NCI-H2107 (cell line): Measurements from ENCODE around the gene TRPC1.
"Not testable (repeated sequence)": the region's sequence is repeated elsewhere in the genome, so short reads cannot be mapped to it uniquely, and the experiment has no call there.

Source experiments
- DNase-seq: peaks from one replicate; lab custom pipeline; 2025; lab: John Stamatoyannopoulos, UW

The TRPC1 gene

GRCh38 chr3:142723968-142724681, at the start of gene TRPC1:
TSS of gene TRPC1 (plus strand) at chr3:142724034. CDS start at chr3:142724560, 526 bp downstream.
- DNase-seq: peak; percentile 86

DNA sequence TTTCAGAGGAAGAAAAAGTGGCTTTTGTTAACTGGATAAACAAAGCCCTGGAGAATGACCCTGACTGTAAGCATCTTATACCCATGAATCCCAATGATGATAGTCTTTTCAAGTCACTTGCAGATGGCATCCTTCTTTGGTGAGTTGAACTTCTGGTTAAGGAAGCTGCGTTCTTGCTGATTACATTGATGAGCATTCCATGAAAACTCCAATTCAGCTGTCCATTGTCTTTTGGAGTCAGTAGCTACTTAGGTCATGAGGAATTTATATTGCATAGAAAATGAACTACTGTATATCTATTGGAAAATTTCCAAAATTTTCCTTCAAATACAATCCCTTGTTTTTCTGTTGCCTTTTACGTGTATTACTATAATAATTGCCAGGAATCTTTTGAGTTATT, 47.7 kb upstream of the TRPC1 start:
- no peak for DNase-seq

- DNase-seq: no peak
These were observed 43.1 kb upstream of the TRPC1 start for GRCh38 chr3:142680710-142681109.

- DNase-seq: no peak
These were observed 33.2 kb upstream of the TRPC1 start for GRCh38 chr3:142690613-142691012.

- DNase-seq: no peak
These were observed 32.3 kb upstream of the TRPC1 start for GRCh38 chr3:142691527-142691926.

- no peak for DNase-seq
These were observed 30.5 kb upstream of the TRPC1 start for GRCh38 chr3:142693136-142693853.

DNA sequence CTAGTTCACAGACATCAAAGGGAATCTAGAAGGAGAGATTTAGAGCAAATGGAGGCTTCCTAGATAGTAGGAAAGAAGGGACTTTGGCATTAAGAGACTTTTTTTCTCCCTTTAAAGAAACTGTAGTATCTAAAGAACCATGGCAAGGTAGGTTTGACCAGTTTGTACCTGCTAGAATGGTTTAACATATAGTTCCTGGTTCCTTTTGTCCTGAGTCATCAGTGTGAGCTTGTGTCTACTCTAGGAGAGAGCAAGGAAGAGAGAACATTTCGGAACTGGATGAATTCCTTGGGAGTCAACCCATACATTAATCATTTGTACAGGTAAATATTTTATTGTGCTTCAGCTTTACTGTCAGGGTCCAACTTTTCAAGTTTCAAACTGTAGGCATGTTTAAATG, 29.6 kb upstream of the TRPC1 start:
- DNase-seq: no peak

GRCh38 chr3:142705198-142705597, 18.6 kb upstream of the TRPC1 start:
- no peak for DNase-seq

- DNase-seq: no peak
These were observed 17.3 kb upstream of the TRPC1 start for GRCh38 chr3:142706321-142707127.

DNA sequence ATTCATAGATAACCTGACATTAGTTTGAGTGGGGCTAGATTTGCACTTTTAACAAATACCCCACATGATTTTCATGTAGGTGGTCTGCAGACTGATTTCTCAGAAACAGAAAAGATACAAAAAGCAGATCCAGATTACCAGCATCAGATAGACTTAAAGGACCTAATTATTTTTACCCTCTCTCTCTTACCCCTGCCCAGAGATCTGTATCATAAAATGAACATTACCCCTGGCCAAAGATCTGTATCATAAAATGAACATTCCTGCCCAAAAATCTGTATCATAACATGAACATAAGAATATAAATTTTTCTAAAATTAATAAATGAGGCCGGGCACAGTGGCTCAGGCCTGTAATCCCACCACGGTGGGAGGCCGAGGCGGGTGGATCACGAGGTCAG, 14.6 kb upstream of the TRPC1 start:
- DNase-seq: no peak

GRCh38 chr3:142714882-142715281, 9.0 kb upstream of the TRPC1 start:
- not testable (repeated sequence) for DNase-seq

DNA sequence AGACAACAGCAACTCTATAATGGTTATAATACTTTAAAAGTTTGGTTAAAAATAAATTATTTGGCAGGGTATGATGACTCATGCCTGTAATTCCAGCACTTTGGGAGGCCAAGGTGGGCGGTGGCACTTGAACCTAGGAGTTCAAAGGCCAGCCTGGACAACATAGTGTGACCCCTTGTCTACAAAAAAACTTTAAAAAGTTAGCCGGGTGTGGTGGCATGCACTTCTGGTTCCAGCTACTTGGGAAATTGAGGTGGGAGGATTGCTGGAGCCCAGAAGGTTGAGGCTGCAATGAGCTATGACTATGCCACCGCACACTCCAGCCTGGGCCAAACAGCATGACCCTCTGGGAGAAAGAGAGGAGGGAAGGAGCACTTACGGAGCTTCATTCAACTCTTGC, 7.7 kb upstream of the TRPC1 start:
- no peak for DNase-seq

- no peak for DNase-seq
These were observed 218 bp upstream of the TRPC1 start for GRCh38 chr3:142723665-142723967.

DNA sequence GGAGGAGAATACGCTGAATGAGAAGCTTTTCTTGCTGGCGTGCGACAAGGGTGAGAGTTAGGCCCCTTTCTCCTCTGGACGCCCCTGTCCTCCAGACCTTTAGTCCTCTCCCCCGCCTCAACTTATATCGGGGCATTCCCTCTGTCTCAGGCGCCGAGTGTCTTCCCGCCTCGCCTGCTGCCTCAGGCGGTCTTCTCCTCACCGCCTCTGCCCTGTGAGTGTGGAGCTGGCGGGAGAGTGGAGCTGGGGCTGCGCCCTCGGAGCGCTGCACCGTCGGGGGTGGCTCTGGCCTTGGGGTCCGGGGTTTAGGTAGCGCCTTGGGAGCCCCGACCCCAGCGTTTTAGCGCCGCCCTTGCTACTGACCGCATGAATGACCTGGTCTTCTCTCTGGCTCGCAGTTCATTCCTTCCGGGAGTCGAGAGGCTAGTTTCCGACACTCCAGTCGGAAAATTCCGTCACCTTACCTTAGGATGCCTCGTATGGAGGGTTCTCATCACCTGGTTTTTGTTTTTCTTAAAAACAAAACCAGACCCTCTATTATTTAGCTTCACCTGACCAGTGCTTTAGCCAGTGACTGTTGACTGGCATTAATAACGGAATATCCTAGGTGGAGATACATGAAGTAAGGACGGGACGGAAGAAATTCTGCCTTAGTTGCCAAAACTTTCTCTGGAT, 985 bp downstream of the TRPC1 start:
- peak; percentile 13 for DNase-seq

- DNase-seq: no peak
These were observed 1.5 kb downstream of the TRPC1 start for GRCh38 chr3:142725357-142725739.

DNA sequence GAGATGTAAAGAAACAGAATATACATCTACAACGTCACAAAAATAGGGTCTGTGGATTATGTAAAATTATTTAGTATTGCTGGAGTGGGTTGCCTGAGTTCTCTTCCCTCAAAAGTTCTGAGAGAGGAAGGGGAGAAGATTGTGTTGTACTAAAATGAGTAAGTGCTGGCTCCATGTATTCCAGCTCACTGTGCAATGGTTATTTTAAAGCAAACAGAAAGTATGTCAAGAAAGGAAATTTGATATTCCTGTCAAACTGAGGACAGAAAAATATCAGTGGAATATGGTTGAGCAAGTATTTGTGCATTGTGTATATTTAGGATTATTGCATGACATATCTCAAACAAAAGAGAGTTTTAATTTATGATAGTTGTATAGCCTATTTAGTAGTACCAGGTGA, 2.2 kb downstream of the TRPC1 start:
- DNase-seq: no peak

GRCh38 chr3:142732066-142732465, 8.2 kb downstream of the TRPC1 start:
- DNase-seq: no peak

DNA sequence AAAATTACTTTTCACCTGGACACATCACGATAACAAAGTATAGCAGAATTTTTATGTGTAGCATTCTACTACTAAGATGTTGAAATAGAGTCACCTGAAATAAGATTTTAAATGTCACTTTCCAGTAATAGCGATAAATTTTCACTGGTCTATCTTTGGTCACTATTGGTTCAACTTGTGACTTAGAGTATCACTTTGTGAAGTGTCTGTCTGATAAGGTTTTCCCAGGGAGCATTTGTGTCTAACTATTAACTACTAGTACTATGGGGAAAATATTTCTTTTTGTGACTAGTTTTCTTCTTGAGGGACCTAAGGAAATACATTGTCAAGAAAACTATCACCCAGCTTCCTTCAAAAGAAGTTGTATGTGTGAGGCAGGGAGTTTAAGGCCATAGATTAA, 11.0 kb downstream of the TRPC1 start:
- DNase-seq: no peak

DNA sequence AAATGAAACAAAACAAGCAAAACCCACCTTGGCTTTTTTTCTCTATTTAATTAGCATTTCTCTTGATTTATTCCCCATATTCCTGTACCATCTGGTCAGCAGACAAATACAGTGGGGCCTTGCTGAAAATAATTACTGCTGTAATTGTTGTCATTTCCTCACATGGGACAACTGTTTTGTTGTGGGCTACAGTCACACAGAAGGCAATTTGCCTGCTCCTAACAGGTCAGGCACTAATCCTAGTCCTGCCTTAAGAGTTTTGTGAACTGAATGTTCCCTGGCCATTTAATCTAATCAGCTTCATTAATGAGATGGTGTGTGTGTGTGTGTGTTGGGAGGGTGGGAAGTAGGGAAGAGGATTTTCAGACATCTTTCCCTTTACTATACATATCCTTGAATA, 11.6 kb downstream of the TRPC1 start:
- DNase-seq: no peak

DNA sequence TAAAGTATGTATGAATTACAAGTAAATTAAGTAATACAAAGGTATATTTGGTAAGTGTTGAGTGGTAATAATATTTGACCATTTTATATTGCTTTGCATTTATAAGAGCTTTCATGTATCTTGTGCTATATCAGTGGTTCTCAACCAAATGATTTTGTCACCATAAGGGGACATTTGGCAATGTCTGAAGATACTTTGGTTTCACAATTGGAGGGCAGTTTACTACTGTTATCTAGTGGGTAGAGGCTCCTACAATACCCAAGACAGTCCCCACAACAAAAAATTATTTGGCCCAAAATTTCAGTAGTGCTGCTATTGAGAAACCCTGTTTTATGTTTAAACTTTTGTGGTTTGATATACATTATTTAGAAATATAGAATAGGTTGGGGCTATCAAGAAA, 14.6 kb downstream of the TRPC1 start:
- DNase-seq: no peak

GRCh38 chr3:142746646-142747045, 22.8 kb downstream of the TRPC1 start:
- no peak for DNase-seq

DNA sequence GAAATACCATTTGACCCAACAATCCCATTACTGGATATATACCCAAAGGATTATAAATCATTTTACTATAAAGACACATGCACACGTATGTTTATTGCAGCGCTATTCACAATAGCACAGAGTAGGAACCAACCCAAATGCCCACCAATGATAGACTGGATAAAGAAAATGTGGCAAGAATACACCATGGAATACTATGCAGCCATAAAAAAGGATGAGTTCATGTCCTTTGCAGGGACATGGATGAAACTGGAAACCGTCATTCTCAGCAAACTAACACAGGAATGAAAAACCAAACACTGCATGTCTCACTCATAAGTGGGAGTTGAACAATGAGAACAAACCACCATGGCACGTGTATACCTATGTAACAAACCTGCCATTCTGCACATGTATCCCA, 26.7 kb downstream of the TRPC1 start:
- not testable (repeated sequence) for DNase-seq

DNA sequence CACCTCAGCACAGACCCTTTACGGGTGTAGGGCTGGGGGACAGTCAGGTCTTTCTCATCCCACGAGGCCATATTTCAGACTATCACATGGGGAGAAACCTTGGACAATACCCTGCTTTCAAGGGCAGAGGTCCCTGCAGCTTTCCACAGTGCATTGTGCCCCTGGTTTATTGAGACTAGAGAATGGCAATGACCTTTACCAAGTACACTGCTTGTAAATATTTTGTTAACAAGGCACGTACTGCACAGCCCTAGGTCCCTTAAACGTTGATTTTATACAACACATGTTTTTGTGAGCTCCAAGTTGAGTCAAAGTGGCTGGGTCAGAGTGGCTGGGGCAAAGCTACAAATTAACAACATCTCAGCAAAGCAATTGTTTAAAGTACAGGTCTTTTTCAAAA, 28.8 kb downstream of the TRPC1 start:
- not testable (repeated sequence) for DNase-seq
